Right atrium auricular region (tissue), 2 donors: Measurements from ENCODE around the gene ATP1B2. TPM values are rescaled to one million over a fixed set of nuclear protein-coding genes. Genes with fewer than 3 reads are reported as not detected.
A peak's percentile ranks its signal among the peaks of the same experiment; 100 is the strongest.

Experiments
- DNase-seq: peaks from one replicate; pipeline ENCODE4 v3.0.0-alpha.2; 2019; ENCODE audit warnings: low spot score
- H3K27ac ChIP-seq, 2 donors: fragments of 200-600 bp; sonication (generic); 1 replicate in 1 of 2; 2 replicates in 1 of 2; pipeline ENCODE4 v1.5.1; 2016 to 2019
- H3K27me3 ChIP-seq, 2 donors: fragments of 200-600 bp; sonication (generic); one replicate each; pipeline versions ENCODE4 v1.5.1 to v1.6.0; 2017 to 2019
- H3K36me3 ChIP-seq: fragments of 200-600 bp; sonication (generic); one replicate; pipeline ENCODE4 v1.5.1; 2016
- H3K4me1 ChIP-seq, 2 donors: fragments of 200-600 bp; sonication (generic); one replicate each; pipeline versions ENCODE4 v1.5.1 to v1.6.0; 2017 to 2019
- H3K4me3 ChIP-seq, 2 donors: fragments of 200-600 bp; sonication (generic); 1 replicate in 1 of 2; 2 replicates in 1 of 2; pipeline ENCODE4 v1.5.1; 2017 to 2019; ENCODE audit warnings: mild to moderate bottlenecking in 1 of 2, moderate library complexity in 1 of 2
- H3K9me3 ChIP-seq, 2 donors: fragments of 200-600 bp; sonication (generic); one replicate each; pipeline ENCODE4 v1.5.1; 2019
- total RNA-seq, 2 donors: library from RNA; depleted of rRNA; stranded (reverse); fragments of >200 nt; gene quantifications; one replicate each; pipeline ENCODE4 v1.1.0, GENCODE V29; 2016
- TF ChIP-seq, protein P1 (sequence below), 2 donors: fragments of 200-600 bp; sonication (generic); IDR thresholded peaks; one replicate each; pipeline ENCODE4 v1.5.1; 2019; ENCODE audit warnings: antibody characterized with exemption in 2 of 2

The ATP1B2 gene
- total RNA-seq, 2 donors from 2014 or later = 1.2 to 2.2 TPM

- TF ChIP-seq, protein P1, sequence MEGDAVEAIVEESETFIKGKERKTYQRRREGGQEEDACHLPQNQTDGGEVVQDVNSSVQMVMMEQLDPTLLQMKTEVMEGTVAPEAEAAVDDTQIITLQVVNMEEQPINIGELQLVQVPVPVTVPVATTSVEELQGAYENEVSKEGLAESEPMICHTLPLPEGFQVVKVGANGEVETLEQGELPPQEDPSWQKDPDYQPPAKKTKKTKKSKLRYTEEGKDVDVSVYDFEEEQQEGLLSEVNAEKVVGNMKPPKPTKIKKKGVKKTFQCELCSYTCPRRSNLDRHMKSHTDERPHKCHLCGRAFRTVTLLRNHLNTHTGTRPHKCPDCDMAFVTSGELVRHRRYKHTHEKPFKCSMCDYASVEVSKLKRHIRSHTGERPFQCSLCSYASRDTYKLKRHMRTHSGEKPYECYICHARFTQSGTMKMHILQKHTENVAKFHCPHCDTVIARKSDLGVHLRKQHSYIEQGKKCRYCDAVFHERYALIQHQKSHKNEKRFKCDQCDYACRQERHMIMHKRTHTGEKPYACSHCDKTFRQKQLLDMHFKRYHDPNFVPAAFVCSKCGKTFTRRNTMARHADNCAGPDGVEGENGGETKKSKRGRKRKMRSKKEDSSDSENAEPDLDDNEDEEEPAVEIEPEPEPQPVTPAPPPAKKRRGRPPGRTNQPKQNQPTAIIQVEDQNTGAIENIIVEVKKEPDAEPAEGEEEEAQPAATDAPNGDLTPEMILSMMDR (IDR thresholded peaks at IDR 0.05) = no peak
- Histone ChIP-seq H3K36me3 (no peaks in the 10 kb centered on the region), H3K27me3 (no peaks in the 10 kb centered on the region), H3K9me3 (no peaks in the 10 kb centered on the region), H3K4me1 (peaks cover 6 to 21% of the 10 kb centered on the region in 2 donors), H3K27ac (peak within 1 kb of the TSS; percentile 89 to 93), H3K4me3 (peak within 1 kb of the TSS; percentile 65 to 75)
- peak; percentile 93 for DNase-seq
Observed at GRCh38 chr17:7687072-7687907, 36.6 kb downstream of the ATP1B2 start, which contains the start of gene TP53. Gene TP53, minus strand, starts transcription at chr17:7687490. Its CDS starts 10,896 bp downstream, at chr17:7676594.

- Histone ChIP-seq H3K4me3 (peak within 1 kb of the TSS; percentile 65 to 75), H3K4me1 (peaks cover 6 to 21% of the 10 kb centered on the region in 2 donors), H3K27ac (peak within 1 kb of the TSS; percentile 89 to 93), H3K27me3 (no peaks in the 10 kb centered on the region), H3K9me3 (no peaks in the 10 kb centered on the region), H3K36me3 (no peaks in the 10 kb centered on the region)
- TF ChIP-seq, protein P1 (IDR thresholded peaks at IDR 0.05) = peak; percentile 94 to 97
- DNase-seq = peak; percentile 99
Observed at GRCh38 chr17:7687908-7688807, 37.4 kb downstream of the ATP1B2 start, which contains the start of gene WRAP53. Gene WRAP53, plus strand, starts transcription at chr17:7688477. Its CDS starts 172 bp downstream, at chr17:7688649.

DNA sequence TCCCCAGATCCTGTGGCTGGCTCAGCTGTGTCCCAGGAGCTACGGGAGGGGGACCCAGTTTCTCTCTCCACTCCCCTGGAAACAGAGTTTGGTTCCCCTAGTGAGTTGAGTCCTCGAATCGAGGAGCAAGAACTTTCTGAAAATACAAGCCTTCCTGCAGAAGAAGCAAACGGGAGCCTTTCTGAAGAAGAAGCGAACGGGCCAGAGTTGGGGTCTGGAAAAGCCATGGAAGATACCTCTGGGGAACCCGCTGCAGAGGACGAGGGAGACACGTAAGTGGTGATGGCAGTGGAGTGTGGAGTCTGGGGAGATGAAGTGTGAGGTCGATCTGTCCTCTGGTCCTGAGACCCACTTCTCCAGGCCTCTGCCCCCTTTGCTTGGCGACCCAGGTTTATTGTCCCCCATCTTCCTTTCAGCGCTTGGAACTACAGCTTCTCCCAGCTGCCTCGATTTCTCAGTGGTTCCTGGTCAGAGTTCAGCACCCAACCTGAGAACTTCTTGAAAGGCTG, 38.1 kb downstream of the ATP1B2 start:
- Histone ChIP-seq H3K27ac (peak overlapping the region; percentile 69 to 89), H3K27me3 (no peaks in the 10 kb centered on the region), H3K9me3 (no peaks in the 10 kb centered on the region), H3K4me3 (peak overlapping the region; percentile 56 to 75), H3K4me1 (peaks cover 6 to 21% of the 10 kb centered on the region in 2 donors), H3K36me3 (no peaks in the 10 kb centered on the region)
- TF ChIP-seq, protein P1 (IDR thresholded peaks at IDR 0.05) = no peak
- no peak for DNase-seq

GRCh38 chr17:7695586-7695985, 44.9 kb downstream of the ATP1B2 start:
- Histone ChIP-seq H3K36me3 (no peaks in the 10 kb centered on the region), H3K27ac (no peak overlapping the region), H3K27me3 (no peaks in the 10 kb centered on the region), H3K9me3 (no peaks in the 10 kb centered on the region), H3K4me1 (no peaks in the 10 kb centered on the region), H3K4me3 (no peak overlapping the region)
- TF ChIP-seq, protein P1 (IDR thresholded peaks at IDR 0.05) = no peak
- DNase-seq = no peak

GRCh38 chr17:7697828-7698588, 47.3 kb downstream of the ATP1B2 start:
- no peaks in the 10 kb centered on the region for H3K27me3 ChIP-seq
- H3K27ac ChIP-seq = no peak overlapping the region
- no peaks in the 10 kb centered on the region for H3K4me1 ChIP-seq
- H3K9me3 ChIP-seq = no peaks in the 10 kb centered on the region
- peaks cover 14% of the 10 kb centered on the region for H3K36me3 ChIP-seq
- DNase-seq = no peak
- no peak overlapping the region for H3K4me3 ChIP-seq
- TF ChIP-seq, protein P1 (IDR thresholded peaks at IDR 0.05) = no peak
